ENCODE data around the gene LRRTM4. TPM values are rescaled to one million over a fixed set of nuclear protein-coding genes. Genes with fewer than 3 reads are reported as not detected.

Gene LRRTM4
- polyA plus RNA-seq, 1 donor from 2014 or later, result 37.1 TPM

- Histone ChIP-seq H2AFZ (ENCODE audit: low read depth, low read length) (no peak overlapping the region), H4K20me1 (ENCODE audit: insufficient read depth) (no peaks in the 10 kb centered on the region), H3K36me3 (ENCODE audit: insufficient read depth, low read length) (no peaks in the 10 kb centered on the region), H3K79me2 (replicated peaks; ENCODE audit: insufficient read depth, low read length) (no peaks in the 10 kb centered on the region), H3K9ac (ENCODE audit: low read length) (no peak overlapping the region), H3K4me3 (ENCODE audit: low read length) (no peak overlapping the region), H3F3A (ENCODE audit: insufficient read depth, low read length, poor library complexity, severe bottlenecking) (no peaks in the 10 kb centered on the region), H3K4me2 (ENCODE audit: low read length) (no peak overlapping the region), H3K27ac (ENCODE audit: low read length) (no peak overlapping the region), H3K9me3 (ENCODE audit: low read length) (no peaks in the 10 kb centered on the region), H3K27me3 (ENCODE audit: insufficient read depth, low read depth, low read length) (no peaks in the 10 kb centered on the region), H3K9me2 (ENCODE audit: insufficient read depth, low read length) (no peaks in the 10 kb centered on the region)
- TF ChIP-seq RAD21 (conservative IDR thresholded peaks at IDR 0.05) (no peak), REST (IDR thresholded peaks at IDR 0.05; ENCODE audit: borderline replicate concordance) (no peak), SMC3 (conservative IDR thresholded peaks at IDR 0.05; ENCODE audit: poor library complexity) (no peak), TAF1 (IDR thresholded peaks at IDR 0.05; ENCODE audit: low read depth) (no peak), EZH2 (IDR thresholded peaks at IDR 0.05; ENCODE audit: borderline replicate concordance, insufficient read depth, low read length, poor library complexity, severe bottlenecking) (no peak)
Measured at GRCh38 chr2:77268626-77269025, 253.6 kb downstream of the LRRTM4 start.

GRCh38 chr2:77232909-77233425 lies 289.2 kb downstream of the LRRTM4 start:
- Histone ChIP-seq H3K36me3 (ENCODE audit: insufficient read depth, low read length) (no peaks in the 10 kb centered on the region), H3F3A (ENCODE audit: insufficient read depth, low read length, poor library complexity, severe bottlenecking) (no peaks in the 10 kb centered on the region), H4K20me1 (ENCODE audit: insufficient read depth) (no peaks in the 10 kb centered on the region), H3K79me2 (replicated peaks; ENCODE audit: insufficient read depth, low read length) (no peaks in the 10 kb centered on the region), H3K9me2 (ENCODE audit: insufficient read depth, low read length) (no peaks in the 10 kb centered on the region), H3K4me2 (ENCODE audit: low read length) (no peak overlapping the region), H2AFZ (ENCODE audit: low read depth, low read length) (no peak overlapping the region), H3K27me3 (ENCODE audit: insufficient read depth, low read depth, low read length) (no peaks in the 10 kb centered on the region), H3K9ac (ENCODE audit: low read length) (no peak overlapping the region), H3K27ac (ENCODE audit: low read length) (no peak overlapping the region), H3K9me3 (ENCODE audit: low read length) (peaks cover 3% of the 10 kb centered on the region), H3K4me3 (ENCODE audit: low read length) (no peak overlapping the region)
- no peak for TF ChIP-seq TAF1 (IDR thresholded peaks at IDR 0.05; ENCODE audit: low read depth)
- TF ChIP-seq POLR2AphosphoS5 (IDR thresholded peaks at IDR 0.05), result no peak
- no peak for TF ChIP-seq REST (IDR thresholded peaks at IDR 0.05; ENCODE audit: borderline replicate concordance)
- TF ChIP-seq CTCF (IDR thresholded peaks at IDR 0.05; ENCODE audit: poor library complexity, severe bottlenecking), result no peak
- TF ChIP-seq SMC3 (conservative IDR thresholded peaks at IDR 0.05; ENCODE audit: poor library complexity), result no peak
